Skeletal muscle satellite cell (primary cell): ENCODE measurements around the gene ANKRD24.
"Not testable (repeated sequence)": the region's sequence is repeated elsewhere in the genome, so short reads cannot be mapped to it uniquely, and the experiment has no call there.

Experiments
- H3K27me3 ChIP-seq: 2 replicates; pipeline ENCODE4 v1.7.0; 2013; ENCODE audit warnings: low read length; ENCODE audit not compliant: control insufficient read depth, insufficient read depth
- H3K36me3 ChIP-seq: 2 replicates; pipeline ENCODE4 v1.7.0; 2013; ENCODE audit warnings: mild to moderate bottlenecking, control low read depth, low read length; ENCODE audit not compliant: insufficient read depth
- H3K4me1 ChIP-seq: 2 replicates; pipeline ENCODE4 v1.7.0; 2013; ENCODE audit warnings: low read length; ENCODE audit not compliant: control insufficient read depth, insufficient read depth
- H3K4me2 ChIP-seq: 2 replicates; pipeline ENCODE4 v1.7.0; 2013; ENCODE audit warnings: mild to moderate bottlenecking, low read length
- H3K4me3 ChIP-seq: 2 replicates; pipeline ENCODE4 v1.7.0; 2013; ENCODE audit warnings: low read length
- H3K9ac ChIP-seq: 2 replicates; pipeline ENCODE4 v1.7.0; 2013; ENCODE audit warnings: mild to moderate bottlenecking, low read depth, low read length, moderate library complexity
- H3K9me3 ChIP-seq: replicated peaks from 2 replicates; pipeline ENCODE4 v1.7.0; 2013; ENCODE audit warnings: mild to moderate bottlenecking, control low read depth, low read length

ANKRD24 gene

DNA sequence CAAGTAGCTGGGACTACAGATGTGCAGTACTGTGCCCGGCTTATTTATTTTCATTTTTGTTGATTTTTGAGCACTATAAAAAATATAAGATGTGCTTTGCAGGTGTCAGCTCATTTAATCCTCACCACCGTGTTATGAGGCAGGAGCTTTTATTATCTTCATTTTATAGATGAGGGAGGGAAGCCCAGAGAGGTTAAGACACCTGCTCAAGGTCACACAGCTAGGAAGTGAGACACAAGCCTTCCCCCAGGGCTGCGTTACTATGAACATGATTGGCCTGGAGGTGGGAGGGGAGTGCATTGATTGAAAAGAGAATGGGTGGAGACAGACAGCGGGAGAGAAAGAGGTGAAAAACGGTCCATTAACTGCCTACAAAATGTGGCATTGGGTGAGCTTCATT is 7.2 kb downstream of the ANKRD24 start:
- Histone ChIP-seq H3K4me1 (no peaks in the 10 kb centered on the region), H3K9ac (no peak overlapping the region), H3K9me3 (no peaks in the 10 kb centered on the region), H3K36me3 (no peaks in the 10 kb centered on the region), H3K4me3 (no peak overlapping the region), H3K4me2 (no peak overlapping the region), H3K27me3 (peaks cover 8% of the 10 kb centered on the region)

GRCh38 chr19:4192537-4192936 is 10.0 kb downstream of the ANKRD24 start:
- not testable (repeated sequence) for H3K4me2 ChIP-seq, H3K4me3 ChIP-seq, H3K9me3 ChIP-seq, H3K36me3 ChIP-seq, H3K9ac ChIP-seq, H3K4me1 ChIP-seq
- H3K27me3 ChIP-seq: peaks cover 24% of the 10 kb centered on the region

DNA sequence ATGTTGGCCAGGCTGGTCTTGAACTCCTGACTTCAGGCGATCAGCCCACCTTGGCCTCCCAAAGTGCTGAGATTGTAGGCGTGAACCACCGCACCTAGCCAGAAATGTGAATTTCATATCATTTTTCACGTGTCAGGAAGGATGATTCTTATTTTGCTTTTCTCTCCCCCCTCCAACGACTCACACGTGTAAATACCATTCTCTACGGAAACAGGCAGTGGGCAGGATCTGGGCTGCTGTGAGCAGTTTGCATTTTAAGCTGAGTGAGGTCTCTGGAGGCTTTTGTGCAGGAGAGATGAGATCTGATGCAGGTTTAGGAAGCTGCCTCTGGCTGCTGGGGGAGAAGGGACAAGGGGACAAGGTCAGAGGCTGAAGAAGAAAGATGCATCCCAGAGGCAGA is 11.9 kb downstream of the ANKRD24 start:
- H3K36me3 ChIP-seq: no peaks in the 10 kb centered on the region
- no peaks in the 10 kb centered on the region for H3K4me1 ChIP-seq
- H3K27me3 ChIP-seq: peaks cover 37% of the 10 kb centered on the region
- no peak overlapping the region for H3K4me2 ChIP-seq
- no peaks in the 10 kb centered on the region for H3K9me3 ChIP-seq
- no peak overlapping the region for H3K9ac ChIP-seq
- no peak overlapping the region for H3K4me3 ChIP-seq

DNA sequence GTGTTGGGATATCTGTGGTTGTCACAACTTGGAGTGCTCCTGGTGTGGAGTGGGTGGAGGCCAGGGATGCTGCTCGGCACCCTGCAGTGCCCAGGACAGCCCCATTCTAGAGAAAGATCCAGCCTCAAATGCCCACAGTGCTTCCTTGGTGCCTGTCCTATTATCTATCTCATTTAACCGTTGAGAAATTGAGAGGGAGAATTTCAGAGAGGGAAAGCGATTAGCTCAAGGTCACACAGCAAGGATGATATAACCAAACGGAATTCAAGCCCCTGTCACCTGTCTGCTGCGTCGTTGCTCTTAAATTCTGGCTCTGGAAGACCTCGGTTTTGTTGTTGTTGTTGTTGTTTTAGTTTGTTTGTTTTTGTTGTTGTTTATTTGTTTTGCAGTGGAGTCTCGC is 13.5 kb downstream of the ANKRD24 start:
- H3K4me3 ChIP-seq: no peak overlapping the region
- no peak overlapping the region for H3K4me2 ChIP-seq
- no peaks in the 10 kb centered on the region for H3K9me3 ChIP-seq
- no peaks in the 10 kb centered on the region for H3K4me1 ChIP-seq
- no peak overlapping the region for H3K9ac ChIP-seq
- H3K36me3 ChIP-seq: no peaks in the 10 kb centered on the region
- H3K27me3 ChIP-seq: peaks cover 48% of the 10 kb centered on the region

- H3K4me3 ChIP-seq: no peak overlapping the region
- peaks cover 54% of the 10 kb centered on the region for H3K27me3 ChIP-seq
- H3K4me1 ChIP-seq: no peaks in the 10 kb centered on the region
- H3K9me3 ChIP-seq: no peaks in the 10 kb centered on the region
- H3K9ac ChIP-seq: no peak overlapping the region
- H3K36me3 ChIP-seq: no peaks in the 10 kb centered on the region
- H3K4me2 ChIP-seq: no peak overlapping the region
These were observed 14.2 kb downstream of the ANKRD24 start for GRCh38 chr19:4196587-4197148.

DNA sequence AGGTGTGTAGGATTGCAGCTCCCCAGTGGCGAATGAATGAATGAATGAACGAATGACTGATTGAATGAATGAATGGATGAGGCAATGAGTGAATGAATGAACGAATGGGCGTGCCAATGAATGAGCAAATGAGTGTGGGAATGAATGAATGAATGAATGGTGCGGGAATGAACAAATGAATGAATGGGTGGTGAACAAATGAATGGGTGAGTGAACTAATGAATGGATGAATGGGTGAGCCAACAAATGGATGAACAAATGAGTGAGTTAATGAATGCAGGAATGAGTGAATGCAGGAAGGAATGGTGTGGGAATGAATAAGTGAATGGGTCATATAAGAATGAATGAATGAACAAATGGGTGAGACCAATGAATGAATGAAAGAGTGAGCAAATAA is 14.7 kb downstream of the ANKRD24 start:
- no peaks in the 10 kb centered on the region for H3K36me3 ChIP-seq
- no peaks in the 10 kb centered on the region for H3K9me3 ChIP-seq
- no peaks in the 10 kb centered on the region for H3K4me1 ChIP-seq
- H3K4me3 ChIP-seq: no peak overlapping the region
- no peak overlapping the region for H3K4me2 ChIP-seq
- H3K27me3 ChIP-seq: peaks cover 57% of the 10 kb centered on the region
- no peak overlapping the region for H3K9ac ChIP-seq

DNA sequence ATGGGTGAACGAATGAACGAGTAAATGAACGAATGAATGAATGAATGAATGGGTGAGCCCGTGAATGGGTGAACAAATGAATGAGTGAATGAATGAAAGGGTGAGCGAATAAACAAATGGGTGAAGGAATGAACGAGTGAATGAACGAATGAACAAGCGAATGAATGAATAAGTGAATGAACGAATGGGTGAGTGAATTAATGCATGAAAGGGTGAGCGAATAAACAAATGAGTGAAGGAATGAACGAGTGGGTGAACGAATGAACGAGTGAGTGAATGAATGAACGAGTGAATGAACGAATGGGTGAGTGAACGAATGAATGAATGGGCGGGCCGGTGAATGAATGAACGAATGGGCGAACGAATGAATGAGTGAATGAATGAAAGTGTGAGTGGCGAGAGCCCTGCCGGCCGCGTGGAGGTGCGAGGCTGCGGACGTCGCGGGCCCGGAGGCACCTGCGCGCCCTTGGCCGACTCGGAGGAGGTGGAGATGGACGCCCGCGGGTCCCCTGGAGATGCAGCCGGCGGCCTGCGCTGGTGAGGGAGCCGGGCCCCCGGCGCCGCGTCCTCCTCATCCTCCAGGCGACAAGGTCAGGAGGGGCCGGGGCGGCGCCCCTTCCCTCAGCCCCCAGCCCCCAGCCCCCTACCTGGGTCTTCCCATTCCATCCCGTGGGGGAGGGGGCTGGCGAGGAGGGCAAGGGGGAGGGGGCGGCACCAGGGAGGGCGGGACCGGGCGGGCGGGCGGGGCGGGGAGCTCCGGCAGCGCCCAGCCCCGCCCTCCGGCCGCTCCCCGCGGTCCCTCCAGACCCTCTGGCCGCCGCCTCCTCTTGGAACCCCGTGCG is 15.4 kb downstream of the ANKRD24 start:
- H3K9me3 ChIP-seq: no peaks in the 10 kb centered on the region
- H3K4me2 ChIP-seq: no peak overlapping the region
- no peaks in the 10 kb centered on the region for H3K36me3 ChIP-seq
- peaks cover 57% of the 10 kb centered on the region for H3K27me3 ChIP-seq
- H3K9ac ChIP-seq: no peak overlapping the region
- H3K4me3 ChIP-seq: no peak overlapping the region
- H3K4me1 ChIP-seq: no peaks in the 10 kb centered on the region

- H3K9ac ChIP-seq: no peak overlapping the region
- no peaks in the 10 kb centered on the region for H3K9me3 ChIP-seq
- H3K27me3 ChIP-seq: peaks cover 57% of the 10 kb centered on the region
- no peak overlapping the region for H3K4me3 ChIP-seq
- no peaks in the 10 kb centered on the region for H3K4me1 ChIP-seq
- no peak overlapping the region for H3K4me2 ChIP-seq
- H3K36me3 ChIP-seq: no peaks in the 10 kb centered on the region
These were observed 16.1 kb downstream of the ANKRD24 start for GRCh38 chr19:4198467-4199126.

DNA sequence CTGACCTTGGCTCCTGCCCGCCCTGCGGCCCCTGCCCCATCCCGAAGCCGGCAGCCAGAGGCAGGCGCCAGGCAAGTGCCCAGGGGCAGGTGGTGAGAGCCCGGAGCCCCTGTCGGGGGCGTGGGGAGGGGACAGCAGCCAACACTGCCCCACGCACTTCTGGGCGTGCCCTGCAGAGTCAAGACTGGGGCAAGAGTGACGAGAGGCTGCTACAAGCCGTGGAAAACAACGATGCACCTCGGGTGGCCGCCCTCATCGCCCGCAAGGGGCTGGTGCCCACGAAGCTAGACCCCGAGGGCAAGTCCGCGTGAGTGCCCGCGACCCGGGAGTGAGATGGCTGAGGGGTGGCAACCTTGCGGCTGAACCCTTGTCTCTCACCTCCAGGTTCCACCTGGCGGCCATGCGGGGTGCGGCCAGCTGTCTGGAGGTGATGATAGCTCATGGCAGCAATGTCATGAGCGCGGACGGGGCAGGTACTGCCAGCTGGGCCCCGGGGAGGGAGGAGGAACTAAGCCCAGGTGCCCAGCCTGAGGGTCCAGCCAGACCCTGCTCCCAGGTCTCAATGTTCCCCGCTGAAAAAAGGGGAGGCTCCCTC is 17.3 kb downstream of the ANKRD24 start:
- H3K9me3 ChIP-seq: no peaks in the 10 kb centered on the region
- peaks cover 48% of the 10 kb centered on the region for H3K27me3 ChIP-seq
- H3K36me3 ChIP-seq: no peaks in the 10 kb centered on the region
- H3K4me2 ChIP-seq: no peak overlapping the region
- H3K4me3 ChIP-seq: no peak overlapping the region
- H3K4me1 ChIP-seq: no peaks in the 10 kb centered on the region
- H3K9ac ChIP-seq: no peak overlapping the region

DNA sequence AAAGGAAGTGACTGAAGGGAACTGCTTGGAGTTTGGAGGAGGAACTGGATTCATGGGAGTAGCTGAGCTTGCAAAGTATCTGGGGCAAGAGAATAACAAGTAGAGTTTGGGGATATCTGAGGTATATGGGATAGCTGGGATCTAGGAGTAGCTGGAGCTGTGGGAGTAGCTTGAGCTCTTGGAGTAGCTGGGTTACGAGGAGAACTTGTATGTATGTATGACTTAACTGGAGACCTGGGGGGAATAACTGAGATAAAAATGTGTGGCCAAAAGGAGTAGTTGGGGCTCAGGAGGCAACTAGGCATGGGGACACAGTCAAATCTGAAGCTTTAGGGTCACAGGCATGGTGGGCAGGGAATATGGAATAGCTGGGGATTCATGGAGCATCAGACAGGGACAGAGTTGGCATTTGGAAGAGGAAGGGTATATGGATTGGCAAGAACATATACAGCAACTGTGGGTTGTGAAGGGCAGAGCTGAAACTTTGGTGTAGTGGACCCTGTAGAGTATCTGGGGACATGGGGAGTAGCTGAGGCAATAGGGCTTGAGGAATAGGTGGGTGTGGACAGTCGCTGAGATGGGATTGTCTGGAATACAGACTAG is 18.6 kb downstream of the ANKRD24 start:
- no peaks in the 10 kb centered on the region for H3K9me3 ChIP-seq
- no peak overlapping the region for H3K4me3 ChIP-seq
- no peaks in the 10 kb centered on the region for H3K4me1 ChIP-seq
- peaks cover 39% of the 10 kb centered on the region for H3K27me3 ChIP-seq
- H3K36me3 ChIP-seq: no peaks in the 10 kb centered on the region
- H3K9ac ChIP-seq: no peak overlapping the region
- H3K4me2 ChIP-seq: no peak overlapping the region

- Histone ChIP-seq H3K27me3 (peaks cover 39% of the 10 kb centered on the region), H3K4me2 (no peak overlapping the region), H3K4me3 (no peak overlapping the region), H3K36me3 (no peaks in the 10 kb centered on the region), H3K4me1 (no peaks in the 10 kb centered on the region), H3K9ac (no peak overlapping the region), H3K9me3 (no peaks in the 10 kb centered on the region)
These were observed 19.3 kb downstream of the ANKRD24 start for GRCh38 chr19:4201798-4202197.
